Naive thymus-derived CD4-positive, alpha-beta T cell (primary cell): ENCODE results near the gene RNASE9. TPM values are rescaled to one million over a fixed set of nuclear protein-coding genes. Genes with fewer than 3 reads are reported as not detected.
"Not testable (repeated sequence)": the region's sequence is repeated elsewhere in the genome, so short reads cannot be mapped to it uniquely, and the experiment has no call there.

Source experiments
- ATAC-seq: fragments of 150-1000 bp; cut with Tn5 transposase; 2 replicates; pipeline ENCODE4 v1.10.0; 2021; ENCODE audit warnings: mild to moderate bottlenecking, moderate library complexity
- CTCF ChIA-PET: fragments of 350-600 bp; sonication (Branson Sonifier 250); formaldehyde crosslinking; loops from one replicate; lab custom pipeline; 2021; ENCODE audit warnings: antibody characterized with exemption; lab: Charles Lee
- POLR2A ChIA-PET: fragments of 350-600 bp; sonication (Branson Sonifier 250); formaldehyde crosslinking; loops from one replicate; lab custom pipeline; 2021; ENCODE audit warnings: antibody characterized with exemption, inconsistent platforms; lab: Charles Lee
- DNase-seq, 9 donors: peaks; one replicate each; pipeline versions ENCODE4 v3.0.0 to v3.0.0-alpha.2; 2020 to 2022; ENCODE audit warnings: mixed read lengths in 1 of 9
- H3K27ac ChIP-seq: one replicate; pipeline ENCODE4 v1.7.0; 2013; ENCODE audit warnings: mild to moderate bottlenecking, low read depth, low read length, moderate library complexity
- H3K27me3 ChIP-seq, 2 donors: one replicate each; pipeline ENCODE4 v1.7.0; 2013; ENCODE audit warnings: low read length in 2 of 2, mild to moderate bottlenecking in 2 of 2, moderate library complexity in 2 of 2; ENCODE audit not compliant: control insufficient read depth in 2 of 2, insufficient read depth in 2 of 2
- H3K36me3 ChIP-seq, 3 experiments: 1 replicate in 2 of 3; 2 replicates in 1 of 3; pipeline ENCODE4 v1.7.0; 2013; ENCODE audit warnings: low read length in 3 of 3, mild to moderate bottlenecking in 3 of 3, moderate library complexity in 1 of 3; ENCODE audit not compliant: insufficient read depth in 3 of 3, control insufficient read depth in 2 of 3
- H3K4me1 ChIP-seq, 2 donors: one replicate each; pipeline ENCODE4 v1.7.0; 2013; ENCODE audit warnings: low read length in 2 of 2, mild to moderate bottlenecking in 2 of 2, moderate library complexity in 1 of 2; ENCODE audit not compliant: control insufficient read depth in 2 of 2, insufficient read depth in 2 of 2
- H3K4me3 ChIP-seq: 2 replicates; pipeline ENCODE4 v1.7.0; 2013; ENCODE audit warnings: mild to moderate bottlenecking, low read length
- H3K9me3 ChIP-seq, 3 experiments: 1 replicate in 2 of 3; 2 replicates in 1 of 3; pipeline ENCODE4 v1.7.0; 2013; ENCODE audit warnings: low read length in 3 of 3; ENCODE audit not compliant: control insufficient read depth in 2 of 3
- H3K27ac Mint-ChIP-seq, 9 donors: one replicate each; pipeline ENCODE4 v1.8.0; 2020 to 2022; ENCODE audit warnings: mixed read lengths in 9 of 9, mild to moderate bottlenecking in 8 of 9, moderate library complexity in 5 of 9, inconsistent platforms in 2 of 9
- H3K27me3 Mint-ChIP-seq, 5 donors: one replicate each; pipeline ENCODE4 v1.8.0; 2021 to 2022; ENCODE audit warnings: mixed read lengths in 5 of 5, mild to moderate bottlenecking in 1 of 5
- H3K36me3 Mint-ChIP-seq, 5 donors: one replicate each; pipeline ENCODE4 v1.8.0; 2020 to 2022; ENCODE audit warnings: mixed read lengths in 5 of 5, mild to moderate bottlenecking in 3 of 5, inconsistent platforms in 1 of 5
- H3K4me1 Mint-ChIP-seq, 7 donors: one replicate each; pipeline ENCODE4 v1.8.0; 2020 to 2022; ENCODE audit warnings: mixed read lengths in 7 of 7, mild to moderate bottlenecking in 3 of 7, inconsistent platforms in 1 of 7
- H3K4me3 Mint-ChIP-seq, 10 donors: one replicate each; pipeline ENCODE4 v1.8.0; 2020 to 2022; ENCODE audit warnings: mild to moderate bottlenecking in 10 of 10, mixed read lengths in 10 of 10, moderate library complexity in 6 of 10, inconsistent platforms in 2 of 10
- H3K9me3 Mint-ChIP-seq, 11 donors: one replicate each; pipeline ENCODE4 v1.8.0; 2020 to 2022; ENCODE audit warnings: mixed read lengths in 11 of 11, mild to moderate bottlenecking in 4 of 11, inconsistent platforms in 1 of 11, moderate library complexity in 1 of 11
- intact Hi-C, 2 donors: fragments of 100-400 bp; cut with micrococcal nuclease; formaldehyde crosslinking; loops; one replicate each; pipeline ENCODE4 v1.15.1; 2023
- polyA plus RNA-seq, 2 donors: library from polyadenylated mRNA; unstranded; fragments of 300-500 nt; fragmentation: Illumina TruSeq; gene quantifications; one replicate each; pipeline ENCODE4 v1.2.3, GENCODE V29; 2021
- total RNA-seq, 6 experiments: library from RNA in 5 of 6; stranded (reverse) in 5 of 6; gene quantifications; 1 replicate in 5 of 6; 2 replicates in 1 of 6; pipeline ENCODE4 v1.2.3 and lab custom pipeline; 2021 to 2026

RNASE9 gene
- total and polyA plus RNA-seq, 7 experiments from 2014 or later = not detected

DNA sequence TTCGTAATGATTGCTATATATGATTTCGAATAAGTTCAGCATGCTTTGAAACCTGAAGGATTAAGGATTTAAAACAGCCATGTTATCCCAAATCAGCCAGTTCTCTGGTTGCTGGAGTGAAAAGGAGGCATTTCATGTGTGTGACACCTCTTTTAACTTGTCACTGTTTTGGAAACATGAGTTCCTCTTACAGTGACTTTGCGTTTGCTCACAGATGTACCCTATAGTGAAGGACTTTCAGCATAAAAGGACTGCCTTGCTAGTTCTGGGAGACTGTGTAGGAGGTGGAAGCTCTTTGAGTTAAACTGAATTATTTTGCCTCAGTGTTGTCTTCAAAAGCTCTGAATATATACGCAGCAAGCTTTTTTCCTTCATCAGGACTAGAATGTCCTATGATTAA, 19.4 kb upstream of the RNASE9 start:
- H3K36me3 Mint-ChIP-seq = no peaks in the 10 kb centered on the region
- no peak for DNase-seq
- H3K27me3 Mint-ChIP-seq = peaks cover 0 to 4% (median 0%) of the 10 kb centered on the region in 5 donors
- POLR2A ChIA-PET = no interaction called here
- H3K4me3 Mint-ChIP-seq = no peak overlapping the region
- Histone ChIP-seq H3K9me3 (no peaks in the 10 kb centered on the region), H3K4me3 (no peak overlapping the region), H3K36me3 (no peaks in the 10 kb centered on the region), H3K27ac (no peak overlapping the region), H3K4me1 (no peaks in the 10 kb centered on the region), H3K27me3 (no peaks in the 10 kb centered on the region)
- intact Hi-C loops = no loop called here
- CTCF ChIA-PET = no interaction called here
- H3K4me1 Mint-ChIP-seq = no peaks in the 10 kb centered on the region
- no peak overlapping the region for H3K27ac Mint-ChIP-seq
- H3K9me3 Mint-ChIP-seq = peaks cover 0 to 2% (median 0%) of the 10 kb centered on the region in 11 donors
- no peak for ATAC-seq

DNA sequence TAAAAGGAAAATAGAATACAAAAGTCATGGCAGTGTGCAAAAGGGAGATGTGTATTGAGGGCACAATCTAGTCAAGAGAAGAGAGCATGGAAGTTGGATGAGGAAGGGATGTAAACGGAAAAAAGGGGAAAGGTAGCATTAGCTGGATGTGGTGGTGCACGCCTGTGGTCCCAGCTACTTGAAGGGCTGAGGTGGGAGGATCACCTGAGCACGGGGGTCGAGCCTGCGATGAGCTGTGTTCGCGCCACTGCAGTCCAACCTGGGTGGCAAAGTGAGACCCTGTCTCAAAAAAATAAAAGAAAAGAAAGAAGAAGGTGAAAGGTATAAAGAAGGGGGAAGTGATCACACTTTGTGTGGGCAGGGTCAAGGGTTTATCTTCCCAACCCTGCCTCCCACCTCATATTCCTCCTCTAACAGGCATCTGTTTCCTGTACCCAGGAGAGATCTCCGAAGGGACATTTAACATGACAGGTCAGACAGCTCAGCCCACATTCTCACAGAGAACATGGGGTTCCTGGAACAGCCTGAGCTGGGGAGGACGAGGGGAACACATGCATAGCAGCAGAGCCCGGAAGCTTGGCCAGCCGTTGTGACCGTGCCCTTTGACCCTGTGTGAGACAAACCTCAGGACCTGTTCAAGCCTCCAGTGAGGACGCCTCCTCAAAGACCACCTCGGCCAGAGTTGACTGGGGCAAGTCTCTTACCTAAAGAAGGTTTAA, 18.1 kb upstream of the RNASE9 start:
- ATAC-seq (no peak), DNase-seq (no peak)
- Mint-ChIP-seq H3K4me3 (no peak overlapping the region), H3K27me3 (peaks cover 0 to 8% (median 0%) of the 10 kb centered on the region in 5 donors), H3K36me3 (no peaks in the 10 kb centered on the region), H3K4me1 (no peaks in the 10 kb centered on the region), H3K27ac (peak overlapping the region in 1 of 9 donors; percentile 51), H3K9me3 (no peaks in the 10 kb centered on the region)
- POLR2A ChIA-PET = no interaction called here
- H3K36me3 ChIP-seq = no peaks in the 10 kb centered on the region
- no peak overlapping the region for H3K4me3 ChIP-seq
- no peaks in the 10 kb centered on the region for H3K9me3 ChIP-seq
- CTCF ChIA-PET = no interaction called here
- no peaks in the 10 kb centered on the region for H3K4me1 ChIP-seq
- no peaks in the 10 kb centered on the region for H3K27me3 ChIP-seq
- no peak overlapping the region for H3K27ac ChIP-seq
- intact Hi-C loops = no loop called here

DNA sequence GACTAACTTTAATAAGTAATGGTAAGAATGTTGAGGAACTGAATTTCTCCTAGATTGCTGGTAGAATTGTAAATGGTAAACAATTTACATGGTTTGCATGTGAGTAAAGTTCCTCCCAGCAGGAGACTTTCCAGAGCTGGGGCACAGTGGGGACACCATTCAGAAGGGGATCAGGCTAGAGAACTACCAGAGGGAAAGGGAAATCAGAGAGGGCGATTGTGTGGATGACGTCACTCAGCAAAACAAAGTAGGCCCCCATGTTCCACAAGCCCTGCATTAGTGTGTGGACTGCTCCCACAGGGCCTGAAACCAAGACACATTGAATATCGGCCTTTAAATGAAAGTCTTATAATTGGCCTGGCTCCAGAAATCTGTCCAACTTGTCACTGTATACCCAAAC, 17.5 kb upstream of the RNASE9 start:
- H3K4me1 ChIP-seq = no peaks in the 10 kb centered on the region
- no peak overlapping the region for H3K4me3 ChIP-seq
- no peaks in the 10 kb centered on the region for H3K36me3 Mint-ChIP-seq
- H3K4me3 Mint-ChIP-seq = no peak overlapping the region
- no peaks in the 10 kb centered on the region for H3K4me1 Mint-ChIP-seq
- peak overlapping the region in 1 of 9 donors; percentile 44 for H3K27ac Mint-ChIP-seq
- no peaks in the 10 kb centered on the region for H3K9me3 ChIP-seq
- H3K27me3 ChIP-seq = no peaks in the 10 kb centered on the region
- no peak for ATAC-seq
- POLR2A ChIA-PET = no interaction called here
- CTCF ChIA-PET = no interaction called here
- H3K9me3 Mint-ChIP-seq = no peaks in the 10 kb centered on the region
- H3K27me3 Mint-ChIP-seq = peaks cover 0 to 8% (median 0%) of the 10 kb centered on the region in 5 donors
- no peaks in the 10 kb centered on the region for H3K36me3 ChIP-seq
- intact Hi-C loops = no loop called here
- DNase-seq = no peak
- no peak overlapping the region for H3K27ac ChIP-seq

DNA sequence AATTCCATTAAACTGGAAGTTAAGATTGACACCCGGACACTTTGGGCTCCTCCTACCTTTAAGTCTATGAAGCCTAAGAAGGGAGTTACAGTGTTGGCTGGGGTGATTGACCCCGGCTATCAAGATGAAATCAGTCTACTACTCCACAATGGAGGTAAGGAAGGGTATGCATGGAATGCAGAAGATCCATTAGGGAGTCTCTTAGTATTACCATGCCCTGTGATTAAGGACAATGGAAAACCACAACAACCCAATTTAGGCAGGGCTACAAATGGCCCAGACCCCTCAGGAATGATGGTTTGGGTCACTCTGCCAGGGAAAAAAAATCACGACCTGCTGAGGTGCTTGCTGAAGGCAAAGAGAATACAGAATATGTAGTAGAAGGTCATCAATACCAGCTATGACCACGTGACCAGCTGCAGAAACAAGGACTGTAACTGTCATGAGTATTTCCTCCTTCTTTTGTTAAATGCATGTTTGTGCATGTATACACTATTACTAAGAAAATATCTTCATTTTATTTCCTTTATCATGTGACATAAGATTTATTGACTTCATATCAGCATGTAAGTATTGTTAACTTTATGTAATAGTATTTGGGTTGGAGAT, 11.6 kb upstream of the RNASE9 start:
- H3K27me3 Mint-ChIP-seq, H3K4me3 Mint-ChIP-seq, H3K27ac ChIP-seq, H3K4me1 Mint-ChIP-seq, CTCF ChIA-PET, H3K27ac Mint-ChIP-seq, H3K4me3 ChIP-seq, H3K27me3 ChIP-seq, H3K36me3 ChIP-seq, DNase-seq, H3K4me1 ChIP-seq, H3K36me3 Mint-ChIP-seq, ATAC-seq, intact Hi-C loops, POLR2A ChIA-PET: not testable (repeated sequence)
- peaks cover 0 to 15% (median 0%) of the 10 kb centered on the region in 3 experiments for H3K9me3 ChIP-seq
- H3K9me3 Mint-ChIP-seq = peaks cover 0 to 24% (median 9%) of the 10 kb centered on the region in 11 donors

DNA sequence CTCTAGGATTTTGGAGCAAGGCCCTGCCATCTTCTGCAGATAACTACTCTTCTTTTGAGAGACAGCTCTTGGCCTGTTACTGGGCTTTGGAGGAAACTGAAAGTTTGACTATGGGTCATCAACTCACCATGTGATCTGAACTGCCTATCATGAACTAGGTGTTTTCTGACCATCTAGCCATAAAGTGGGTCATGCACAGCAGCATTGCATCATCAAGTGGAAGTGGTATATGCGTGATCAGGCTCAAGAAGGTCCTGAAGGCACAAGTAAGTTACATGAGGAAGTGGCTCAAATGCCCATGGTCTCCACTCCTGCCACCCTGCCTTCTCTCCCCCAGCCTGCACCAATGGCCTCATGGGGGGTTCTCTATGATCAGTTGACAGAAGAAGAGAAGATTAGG, 9.9 kb upstream of the RNASE9 start:
- H3K36me3 ChIP-seq, H3K27me3 ChIP-seq, CTCF ChIA-PET, H3K27me3 Mint-ChIP-seq, H3K36me3 Mint-ChIP-seq, DNase-seq, H3K4me3 Mint-ChIP-seq, H3K4me3 ChIP-seq, intact Hi-C loops, ATAC-seq, H3K27ac ChIP-seq, POLR2A ChIA-PET, H3K4me1 ChIP-seq: not testable (repeated sequence)
- Mint-ChIP-seq H3K4me1 (peaks cover 0 to 15% (median 11%) of the 10 kb centered on the region in 7 donors), H3K9me3 (peaks cover 0 to 29% (median 9%) of the 10 kb centered on the region in 11 donors), H3K27ac (peak overlapping the region in 1 of 9 donors; percentile 70)
- H3K9me3 ChIP-seq = peaks cover 0 to 15% (median 0%) of the 10 kb centered on the region in 3 experiments

DNA sequence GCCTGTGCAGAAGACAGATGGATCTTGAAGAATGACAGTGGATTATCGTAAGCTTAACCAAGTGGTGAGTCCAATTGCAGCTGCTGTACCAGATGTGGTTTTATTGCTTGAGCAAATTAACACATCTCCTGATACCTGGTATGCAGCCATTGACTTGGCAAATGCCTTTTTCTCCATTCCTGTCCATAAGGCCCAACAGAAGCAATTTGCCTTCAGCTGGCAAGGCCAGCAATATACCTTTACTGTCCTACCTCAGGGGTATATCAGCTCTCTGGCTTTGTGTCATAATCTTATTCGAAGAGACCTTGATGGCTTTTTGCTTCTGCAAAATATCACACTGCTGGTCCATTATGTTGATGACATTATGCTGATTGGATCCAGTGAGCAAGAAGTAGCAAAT, 9.0 kb upstream of the RNASE9 start:
- POLR2A ChIA-PET, CTCF ChIA-PET, ATAC-seq, H3K27ac ChIP-seq, H3K4me1 ChIP-seq, H3K27me3 Mint-ChIP-seq, H3K4me3 ChIP-seq, H3K27me3 ChIP-seq, H3K36me3 Mint-ChIP-seq, H3K4me3 Mint-ChIP-seq, H3K36me3 ChIP-seq, H3K27ac Mint-ChIP-seq, intact Hi-C loops, DNase-seq: not testable (repeated sequence)
- H3K9me3 ChIP-seq = peaks cover 0 to 15% (median 0%) of the 10 kb centered on the region in 3 experiments
- H3K9me3 Mint-ChIP-seq = peaks cover 0 to 29% (median 9%) of the 10 kb centered on the region in 11 donors
- peaks cover 0 to 15% (median 11%) of the 10 kb centered on the region in 7 donors for H3K4me1 Mint-ChIP-seq
